HL-60 (cell line): ENCODE measurements around the gene SNX27.
"Not testable (repeated sequence)": the region's sequence is repeated elsewhere in the genome, so short reads cannot be mapped to it uniquely, and the experiment has no call there.

ENCODE experiments used
- DNase-seq, 2 experiments: peaks; one replicate each; pipeline ENCODE4 v3.0.0-alpha.2; 2010 to 2020; ENCODE audit warnings: low read depth in 1 of 2, low spot score in 1 of 2
- H3K27ac ChIP-seq: fragments of 250-450 bp; sonication (Bioruptor Pico); replicated peaks from 2 replicates; pipeline ENCODE4 v1.5.1; 2020; ENCODE audit warnings: mild to moderate bottlenecking, moderate library complexity
- H3K27me3 ChIP-seq: fragments of 250-450 bp; sonication (Bioruptor Pico); 2 replicates; pipeline ENCODE4 v1.5.1; 2021; ENCODE audit warnings: mild to moderate bottlenecking, moderate library complexity; ENCODE audit not compliant: insufficient read depth, poor library complexity, severe bottlenecking
- H3K4me3 ChIP-seq: replicated peaks from 2 replicates; pipeline ENCODE4 v1.5.1; 2011; ENCODE audit warnings: mild to moderate bottlenecking, control low read depth, low read length; ENCODE audit not compliant: insufficient read depth
- CTCF ChIP-seq: IDR thresholded peaks from one replicate; pipeline ENCODE4 v1.5.1; 2011; ENCODE audit warnings: low read length, control low read depth, inconsistent platforms; ENCODE audit not compliant: insufficient read depth
- GABPA ChIP-seq: IDR thresholded peaks from 2 replicates; pipeline ENCODE4 v1.6.1; 2012; ENCODE audit warnings: low read depth
- POLR2AphosphoS5 ChIP-seq: IDR thresholded peaks from 2 replicates; pipeline ENCODE4 v1.6.1; 2012; ENCODE audit warnings: low read depth
- REST ChIP-seq: IDR thresholded peaks from 2 replicates; pipeline ENCODE4 v1.6.1; 2012; ENCODE audit warnings: low read depth; ENCODE audit not compliant: insufficient replicate concordance
- SPI1 ChIP-seq: IDR thresholded peaks from 2 replicates; pipeline ENCODE4 v1.6.1; 2012; ENCODE audit warnings: low read depth, mild to moderate bottlenecking, borderline replicate concordance

SNX27 gene

GRCh38 chr1:151680826-151681225, 69.0 kb downstream of the SNX27 start:
- no peak overlapping the region for H3K4me3 ChIP-seq
- no peaks in the 10 kb centered on the region for H3K27me3 ChIP-seq
- H3K27ac ChIP-seq: no peak overlapping the region
- DNase-seq: no peak
- TF ChIP-seq SPI1: no peak
- TF ChIP-seq REST: no peak
- TF ChIP-seq POLR2AphosphoS5: no peak
- no peak for TF ChIP-seq GABPA
- no peak for TF ChIP-seq CTCF

- Histone ChIP-seq H3K4me3 (no peak overlapping the region), H3K27me3 (no peaks in the 10 kb centered on the region), H3K27ac (no peak overlapping the region)
- TF ChIP-seq POLR2AphosphoS5 (no peak), SPI1 (no peak), CTCF (no peak), REST (no peak), GABPA (no peak)
- DNase-seq: no peak
These were observed 70.1 kb downstream of the SNX27 start for GRCh38 chr1:151681923-151682322.

- H3K27ac ChIP-seq, H3K27me3 ChIP-seq, DNase-seq, H3K4me3 ChIP-seq: not testable (repeated sequence)
These were observed 71.1 kb downstream of the SNX27 start for GRCh38 chr1:151682901-151683300.

GRCh38 chr1:151684128-151684527, 72.3 kb downstream of the SNX27 start:
- Histone ChIP-seq H3K27ac (no peak overlapping the region), H3K27me3 (no peaks in the 10 kb centered on the region), H3K4me3 (no peak overlapping the region)
- no peak for DNase-seq
- no peak for TF ChIP-seq SPI1
- no peak for TF ChIP-seq GABPA
- TF ChIP-seq CTCF: no peak
- TF ChIP-seq POLR2AphosphoS5: no peak
- no peak for TF ChIP-seq REST
